ENCODE results near the gene YY1. TPM values are rescaled to one million over a fixed set of nuclear protein-coding genes. Genes with fewer than 3 reads are reported as not detected.
A peak's percentile ranks its signal among the peaks of the same experiment; 100 is the strongest.
"Not testable (repeated sequence)": the region's sequence is repeated elsewhere in the genome, so short reads cannot be mapped to it uniquely, and the experiment has no call there.

YY1 gene
- total RNA-seq, 1 donor from 2014 or later, result 40.4 TPM

GRCh38 chr14:100243020-100243419 is 4.1 kb downstream of the YY1 start:
- DNase-seq (ENCODE audit: low spot score), result no peak

- DNase-seq (ENCODE audit: low spot score), result peak; percentile 53
These were observed 8.0 kb downstream of the YY1 start for GRCh38 chr14:100246809-100247428.

GRCh38 chr14:100250732-100251465 is 12.0 kb downstream of the YY1 start:
- no peak for DNase-seq (ENCODE audit: low spot score)

GRCh38 chr14:100252684-100253083 is 13.7 kb downstream of the YY1 start:
- DNase-seq (ENCODE audit: low spot score), result no peak

- no peak for DNase-seq (ENCODE audit: low spot score)
These were observed 17.5 kb downstream of the YY1 start for GRCh38 chr14:100256339-100256895.

GRCh38 chr14:100261621-100262020 is 22.7 kb downstream of the YY1 start:
- no peak for DNase-seq (ENCODE audit: low spot score)

- DNase-seq (ENCODE audit: low spot score), result no peak
These were observed 23.6 kb downstream of the YY1 start for GRCh38 chr14:100262545-100262944.

GRCh38 chr14:100263141-100263540 is 24.2 kb downstream of the YY1 start:
- DNase-seq (ENCODE audit: low spot score), result peak; percentile 62

- no peak for DNase-seq (ENCODE audit: low spot score)
These were observed 29.0 kb downstream of the YY1 start for GRCh38 chr14:100267990-100268389.

GRCh38 chr14:100268591-100269207 is 29.8 kb downstream of the YY1 start:
- DNase-seq (ENCODE audit: low spot score), result no peak

- peak; percentile 18 for DNase-seq (ENCODE audit: low spot score)
These were observed 32.4 kb downstream of the YY1 start for GRCh38 chr14:100271247-100271939.

GRCh38 chr14:100274250-100274649 is 35.3 kb downstream of the YY1 start:
- no peak for DNase-seq (ENCODE audit: low spot score)

GRCh38 chr14:100275214-100275613 is 36.3 kb downstream of the YY1 start:
- no peak for DNase-seq (ENCODE audit: low spot score)

- no peak for DNase-seq (ENCODE audit: low spot score)
These were observed 39.8 kb downstream of the YY1 start for GRCh38 chr14:100278702-100279101.

GRCh38 chr14:100279133-100279532 is 40.2 kb downstream of the YY1 start:
- DNase-seq (ENCODE audit: low spot score), result no peak

GRCh38 chr14:100279563-100279962 is 40.6 kb downstream of the YY1 start:
- no peak for DNase-seq (ENCODE audit: low spot score)

- no peak for DNase-seq (ENCODE audit: low spot score)
These were observed 42.5 kb downstream of the YY1 start for GRCh38 chr14:100281286-100282082.

GRCh38 chr14:100282083-100282350 is 43.1 kb downstream of the YY1 start:
- DNase-seq (ENCODE audit: low spot score), result no peak

- no peak for DNase-seq (ENCODE audit: low spot score)
These were observed 43.9 kb downstream of the YY1 start for GRCh38 chr14:100282766-100283419.

- DNase-seq (ENCODE audit: low spot score), result not testable (repeated sequence)
These were observed 44.5 kb downstream of the YY1 start for GRCh38 chr14:100283436-100283835.

Data from umbilical cord (tissue), 2 donors.